NCI-H146 (cell line): ENCODE data around the gene TMEM273.

Experiments used
- DNase-seq: peaks from one replicate; lab custom pipeline; 2025; lab: John Stamatoyannopoulos, UW

The TMEM273 gene

DNA sequence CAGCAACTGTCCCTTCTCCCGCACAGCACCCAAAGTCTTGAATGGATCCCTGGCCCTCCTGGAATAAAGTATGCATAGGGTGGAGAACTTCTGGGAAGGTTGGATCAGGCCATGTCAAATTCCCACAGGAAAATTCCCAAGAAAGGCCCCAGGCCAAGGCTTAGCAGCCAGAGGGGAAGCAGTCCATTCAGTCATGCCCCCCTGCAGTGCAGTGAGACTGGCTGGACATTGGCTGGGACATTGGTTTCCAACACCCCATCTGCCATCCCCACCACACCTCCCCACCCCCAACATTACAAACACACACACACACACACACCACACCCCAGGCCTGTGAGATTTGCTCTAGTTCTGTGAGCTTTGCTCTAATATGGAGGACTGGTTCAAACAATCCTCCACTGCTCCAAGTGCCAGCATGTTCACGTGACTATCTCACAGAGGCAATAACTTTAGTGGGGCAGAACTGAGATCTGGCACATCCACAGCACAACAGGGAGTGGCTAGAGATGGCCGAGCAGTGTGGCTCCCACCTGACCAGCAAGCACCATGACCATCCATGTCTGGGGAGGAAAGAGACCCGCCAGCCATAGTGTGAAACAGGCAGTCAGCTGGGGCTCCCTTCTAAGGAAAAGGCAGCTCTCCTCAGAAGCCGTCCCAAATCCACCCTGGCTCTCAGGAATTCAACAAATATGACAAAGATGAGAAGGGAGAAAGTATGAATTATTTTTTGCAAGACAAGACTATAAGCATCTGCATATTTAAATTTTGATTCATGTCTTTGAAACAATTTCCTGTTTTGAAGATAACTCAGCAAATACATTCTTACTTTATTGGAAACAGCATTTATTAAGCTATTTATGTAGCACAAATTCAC is 47.6 kb downstream of the TMEM273 start:
- DNase-seq = no peak

DNA sequence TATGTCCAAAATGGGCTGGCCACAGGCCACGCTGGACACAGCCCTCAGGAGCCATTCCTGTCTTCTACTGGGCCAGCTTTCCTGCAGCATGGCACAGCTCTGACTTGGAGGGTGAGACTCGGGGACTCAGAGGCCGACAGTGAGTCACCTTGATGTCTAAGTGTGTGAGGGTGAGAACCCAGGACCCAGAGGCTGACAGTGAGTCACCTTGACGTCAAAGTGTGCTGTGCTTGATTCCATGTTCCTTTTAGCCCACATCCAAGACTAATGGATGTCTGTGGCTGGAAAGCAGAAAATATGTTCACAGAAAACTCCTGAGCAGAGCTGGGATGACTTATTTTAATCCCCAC is 48.4 kb downstream of the TMEM273 start:
- no peak for DNase-seq

DNA sequence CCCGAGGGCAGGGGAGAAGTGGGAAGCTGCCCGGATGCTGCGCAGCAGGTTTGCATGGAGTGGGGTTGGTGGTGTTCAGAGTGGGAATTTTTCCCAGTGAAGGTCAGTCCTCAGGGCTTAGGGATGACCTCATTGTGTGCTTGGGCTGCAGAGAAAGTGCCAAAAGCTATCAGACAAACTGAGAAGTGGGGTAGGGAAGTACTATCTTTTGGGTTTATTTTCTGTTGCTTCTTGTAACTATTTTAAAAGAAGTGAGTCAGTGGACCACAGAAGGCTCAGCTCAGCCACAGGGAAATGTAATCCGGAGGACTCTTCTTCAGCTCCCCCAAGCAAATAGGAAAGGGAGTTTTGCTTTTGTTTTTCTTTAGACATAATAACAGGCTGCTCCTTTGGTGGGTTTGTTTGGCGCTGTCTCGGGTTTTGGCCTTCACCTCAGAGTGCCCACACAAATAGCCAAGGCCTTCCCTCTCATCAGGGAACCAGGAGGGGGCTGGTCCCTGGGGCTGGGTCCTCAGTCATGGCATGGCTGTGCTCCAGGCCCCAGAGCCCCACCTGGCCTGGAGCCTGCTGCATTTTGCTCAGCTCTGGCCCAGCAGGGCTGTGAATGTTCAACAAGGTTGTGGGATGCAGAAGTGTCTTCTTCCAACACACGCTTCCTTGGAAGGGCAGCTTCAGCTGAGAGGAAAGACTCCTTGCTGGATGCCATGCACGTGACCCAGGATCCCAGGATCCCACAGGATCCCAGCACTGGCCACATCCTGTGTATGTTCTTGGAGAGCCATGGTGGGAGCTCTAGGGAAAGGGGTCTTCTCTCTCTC is 49.0 kb downstream of the TMEM273 start:
- DNase-seq = no peak

DNA sequence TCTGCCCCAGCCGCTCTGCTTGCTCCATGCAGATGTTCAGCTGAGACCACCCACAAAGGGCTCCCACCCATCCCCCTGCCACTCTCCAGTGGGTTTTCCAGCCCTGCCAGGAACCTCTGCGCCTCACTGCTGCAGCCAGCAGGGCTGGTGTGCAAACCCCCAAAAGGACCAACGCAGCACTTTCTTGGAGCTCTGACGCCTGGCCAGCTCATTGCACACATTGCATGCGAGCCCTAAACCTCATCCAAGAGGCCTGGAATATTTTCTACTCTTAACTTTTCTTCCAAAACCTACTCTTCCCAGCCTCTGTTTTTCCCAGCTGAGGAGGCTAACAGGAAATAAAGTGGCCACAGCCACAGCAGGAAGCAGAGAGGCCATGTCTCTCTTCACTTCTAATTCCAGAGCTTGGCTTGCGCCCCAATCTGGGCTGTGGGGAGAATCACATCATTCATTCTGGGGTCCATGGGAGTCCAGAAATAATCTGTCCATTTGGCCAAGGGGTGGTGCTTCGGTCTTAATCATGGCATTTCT is 49.8 kb downstream of the TMEM273 start:
- DNase-seq = no peak

DNA sequence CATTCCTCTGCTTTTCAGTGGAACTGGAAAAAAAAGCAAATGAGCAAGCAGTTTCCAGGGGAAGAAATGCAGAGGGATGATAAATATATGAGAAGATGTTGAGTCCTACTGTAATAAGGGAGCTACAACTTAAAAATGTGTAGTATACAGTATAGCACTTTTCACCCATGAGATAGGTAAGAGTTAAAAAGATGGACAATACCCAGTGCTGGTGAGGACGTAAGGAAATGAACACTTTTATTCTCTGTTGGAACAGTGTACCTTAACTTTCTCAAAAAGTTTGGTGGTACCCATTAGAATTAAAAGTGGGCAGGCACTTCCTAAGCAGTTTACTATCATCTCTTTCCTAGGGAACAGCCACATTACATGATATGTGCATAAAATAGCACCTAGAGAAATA is 51.7 kb downstream of the TMEM273 start:
- no peak for DNase-seq

DNA sequence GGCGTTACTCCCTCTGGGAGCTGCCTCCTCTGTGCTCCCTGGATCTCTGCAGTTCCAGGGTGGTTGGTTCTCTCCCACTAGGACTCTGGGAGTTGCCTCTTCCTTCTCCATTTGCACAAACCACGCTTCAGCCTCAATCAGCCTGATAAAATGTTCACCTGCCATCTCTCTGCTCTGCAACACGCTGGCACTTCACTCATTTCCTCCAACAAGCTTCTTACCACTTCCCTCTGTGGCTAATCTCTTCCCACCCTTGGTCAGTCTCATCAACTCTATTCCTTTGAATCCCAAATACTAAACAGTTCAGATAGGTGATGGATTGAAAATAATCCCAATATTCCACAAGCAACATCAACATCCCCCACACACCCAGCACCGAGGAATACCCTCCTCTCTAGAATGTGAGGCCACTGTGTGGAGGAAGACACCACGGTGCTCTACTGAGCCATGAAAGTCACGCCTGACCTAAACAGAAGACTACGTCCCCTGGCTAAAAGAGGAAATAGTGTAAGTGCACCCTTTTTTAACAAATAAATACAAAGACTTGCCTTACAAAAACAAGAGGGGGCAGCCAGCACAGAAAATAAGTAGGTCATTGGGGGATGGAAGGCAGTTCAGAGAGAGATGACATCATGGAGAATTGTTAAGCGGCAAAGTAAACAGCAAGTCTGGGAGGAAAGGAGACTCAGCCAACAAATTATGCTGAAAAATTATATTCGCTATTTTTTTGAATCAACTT is 52.4 kb downstream of the TMEM273 start:
- DNase-seq = no peak

DNA sequence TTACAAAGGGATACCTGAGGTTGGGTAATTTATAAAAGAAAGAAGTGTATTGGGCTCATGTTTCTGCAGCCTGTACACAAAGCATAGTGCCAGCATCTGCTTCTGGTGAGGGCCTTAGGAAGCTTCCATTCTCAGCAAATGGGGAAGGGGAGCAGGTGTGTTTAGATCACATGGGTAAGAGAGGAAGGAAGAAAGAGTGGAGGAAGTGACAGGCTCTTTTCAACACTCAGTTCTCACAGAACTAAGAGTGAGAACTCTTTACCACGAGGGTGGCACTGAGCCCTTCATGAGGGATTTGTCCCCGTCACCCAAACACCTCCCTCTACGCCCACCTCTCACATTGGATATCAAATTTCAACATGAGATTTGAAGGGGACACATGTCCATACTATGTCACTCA is 53.9 kb downstream of the TMEM273 start:
- DNase-seq = no peak

DNA sequence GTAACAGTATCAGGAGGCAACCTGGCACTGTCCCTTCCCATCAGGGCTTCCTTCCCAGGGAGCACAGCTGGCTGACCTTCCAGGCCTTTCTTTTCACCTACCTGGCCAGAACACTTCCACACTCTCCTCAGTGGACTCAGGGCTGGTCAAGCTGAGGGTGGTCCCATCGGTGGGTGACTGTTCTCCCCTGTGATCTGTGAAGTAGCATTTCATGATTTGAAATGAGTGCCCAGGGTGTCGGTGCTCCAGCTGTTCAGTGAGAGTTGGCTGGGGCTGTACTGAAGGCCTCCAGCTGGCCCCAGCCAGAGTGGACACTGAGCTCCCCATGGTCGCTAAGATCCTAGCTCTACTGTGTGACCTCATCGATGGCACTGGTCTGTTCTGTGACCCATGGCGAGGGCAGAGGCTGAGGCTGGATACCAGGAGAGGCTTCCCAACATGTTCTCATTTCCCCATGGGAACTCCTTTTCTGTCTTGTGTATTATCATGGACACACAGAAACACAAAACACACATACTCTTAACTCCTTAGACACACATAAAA is 54.4 kb downstream of the TMEM273 start, which contains the start of gene FAM170B:
Gene FAM170B (minus strand): TSS at position 316 of the 543 bp plus-strand sequence. CDS start 103 bp downstream, at position 213.
- no peak for DNase-seq

DNA sequence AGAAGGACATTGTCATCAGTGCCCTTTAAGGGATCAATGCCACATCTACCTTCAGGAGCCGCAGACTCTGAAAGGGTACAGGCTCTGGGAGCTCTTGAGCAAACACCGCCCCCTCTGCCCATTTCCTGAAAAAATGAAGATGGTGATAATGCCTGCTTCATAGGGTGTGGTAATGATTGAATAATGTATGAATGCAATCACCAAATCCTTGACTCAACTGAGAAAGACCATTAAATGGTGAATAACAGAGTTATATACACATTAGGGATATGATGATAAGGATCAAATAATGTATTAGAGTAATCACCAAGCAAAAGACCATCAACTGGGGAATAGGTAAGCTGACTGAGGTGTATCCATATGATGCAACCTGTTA is 55.8 kb downstream of the TMEM273 start:
- DNase-seq = no peak

DNA sequence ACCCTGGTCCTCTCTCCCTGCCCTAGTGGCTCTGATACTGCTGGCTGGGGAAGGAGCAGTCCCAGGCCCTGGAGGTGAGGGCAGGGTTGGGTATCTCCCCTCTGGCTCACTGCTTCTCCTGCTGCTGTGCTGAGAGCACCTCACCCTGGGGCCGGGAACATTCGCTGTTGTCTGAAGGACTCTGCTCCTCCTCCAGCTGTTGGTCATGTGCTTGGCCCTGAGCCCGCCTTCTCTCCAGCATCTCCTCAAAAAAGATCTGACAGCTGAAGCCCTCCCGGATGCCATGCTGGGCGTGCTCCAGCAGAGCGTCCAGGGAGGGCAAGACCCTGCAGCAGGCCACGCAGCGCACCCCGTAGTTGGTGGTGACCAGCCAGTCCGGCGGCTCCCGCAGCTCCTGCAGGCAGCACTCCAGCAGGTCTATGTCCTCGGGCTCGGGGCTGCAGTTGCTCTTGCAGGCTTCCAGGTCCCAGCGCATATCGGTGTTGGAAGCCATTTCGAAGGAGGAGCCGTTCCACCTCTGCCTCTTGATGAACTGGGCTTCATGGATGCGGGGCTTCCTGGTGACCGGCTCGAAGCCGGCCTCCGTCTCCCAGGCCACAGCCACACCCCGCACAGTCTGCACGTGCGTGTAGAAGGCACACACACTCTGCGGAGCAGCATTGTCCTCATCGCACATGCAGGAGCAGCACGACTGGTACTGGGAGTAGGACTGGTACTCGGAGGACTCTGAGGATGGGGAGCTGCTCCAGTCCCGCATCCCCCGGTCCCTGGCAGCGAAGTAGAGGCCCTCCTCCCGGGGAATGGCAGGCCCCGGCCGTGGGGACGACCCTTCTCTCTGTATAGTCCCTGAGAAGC is 56.5 kb downstream of the TMEM273 start:
- no peak for DNase-seq

DNA sequence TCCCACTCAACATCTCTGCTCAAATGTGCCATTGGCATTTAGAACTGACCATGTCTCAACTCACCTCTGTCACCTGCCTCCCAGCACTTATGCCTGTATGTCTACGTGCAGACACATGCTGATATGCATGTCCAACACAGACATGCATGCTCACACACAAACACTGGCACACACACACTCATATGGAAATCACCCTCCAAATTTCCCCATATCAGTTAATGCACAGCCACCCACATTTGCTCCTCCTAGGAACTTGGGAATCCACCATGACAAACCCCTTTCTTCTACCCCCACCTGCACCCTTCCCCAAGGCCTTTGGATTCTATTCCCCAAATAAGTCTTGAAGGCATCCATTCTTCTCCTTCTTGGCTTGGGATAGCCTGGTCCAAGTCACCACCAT is 58.8 kb downstream of the TMEM273 start:
- DNase-seq = no peak

DNA sequence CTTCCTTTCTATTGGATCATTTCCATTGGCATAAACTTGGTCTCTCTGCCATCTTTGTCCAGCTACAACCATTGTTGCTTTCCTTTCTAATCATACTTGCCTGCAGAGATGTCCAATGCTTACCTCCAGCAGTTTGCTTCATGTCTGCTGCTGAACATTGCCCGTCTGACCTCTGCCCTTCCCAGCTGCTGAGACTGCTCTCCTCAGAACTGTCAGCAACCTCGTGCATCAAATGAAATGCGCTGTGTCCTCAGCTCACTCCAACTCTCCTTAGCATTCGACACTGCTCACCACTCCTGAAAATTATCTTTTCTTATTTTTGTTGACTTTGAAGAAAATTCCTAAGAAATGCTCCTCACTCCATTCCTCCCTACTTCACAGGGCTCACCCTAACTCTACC is 59.3 kb downstream of the TMEM273 start:
- no peak for DNase-seq

DNA sequence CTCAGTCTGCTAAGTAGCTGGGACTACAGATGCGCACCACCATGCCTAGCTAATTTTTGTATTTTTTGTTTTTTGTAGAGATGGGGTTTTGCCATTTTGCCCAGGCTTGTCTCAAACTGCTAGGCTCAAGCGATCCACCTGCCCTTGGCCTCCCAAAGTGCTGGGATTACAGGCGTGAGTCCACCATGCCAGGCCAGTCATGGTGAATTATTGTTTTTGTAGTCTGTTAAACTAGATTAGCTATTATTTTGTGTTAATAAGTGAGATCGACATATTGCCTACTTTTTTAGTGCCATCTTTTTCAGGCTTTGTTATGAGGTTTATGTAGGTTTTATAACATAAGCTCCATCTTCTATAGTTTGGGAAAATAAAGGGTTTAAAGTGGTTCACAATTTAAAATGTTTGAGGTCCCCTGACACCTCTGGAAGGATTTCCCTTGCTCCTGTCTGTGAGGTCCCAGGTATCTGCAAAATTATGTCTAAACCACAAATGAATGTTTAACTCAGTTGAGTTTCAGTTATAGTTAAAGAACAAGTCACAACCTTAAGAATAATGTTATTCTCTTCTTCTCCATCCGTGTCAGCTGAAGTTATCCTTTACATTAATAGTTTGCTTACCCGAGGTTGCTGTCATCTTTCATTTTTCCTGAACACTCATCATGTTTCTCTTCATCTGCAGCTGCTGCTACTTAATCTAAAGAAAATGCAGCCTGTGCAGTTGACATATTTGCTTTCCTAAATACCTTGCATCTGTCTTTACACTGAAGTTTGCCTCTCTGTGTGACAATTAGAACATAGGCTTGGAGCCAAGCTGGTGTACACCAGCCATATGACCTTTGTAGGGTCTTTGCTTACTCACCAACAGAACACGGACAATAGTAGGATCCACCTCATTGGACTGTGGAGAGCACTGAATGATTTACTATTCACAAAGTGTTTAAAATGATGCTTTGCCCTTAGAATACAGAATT is 63.9 kb downstream of the TMEM273 start:
- DNase-seq = peak; percentile 81

DNA sequence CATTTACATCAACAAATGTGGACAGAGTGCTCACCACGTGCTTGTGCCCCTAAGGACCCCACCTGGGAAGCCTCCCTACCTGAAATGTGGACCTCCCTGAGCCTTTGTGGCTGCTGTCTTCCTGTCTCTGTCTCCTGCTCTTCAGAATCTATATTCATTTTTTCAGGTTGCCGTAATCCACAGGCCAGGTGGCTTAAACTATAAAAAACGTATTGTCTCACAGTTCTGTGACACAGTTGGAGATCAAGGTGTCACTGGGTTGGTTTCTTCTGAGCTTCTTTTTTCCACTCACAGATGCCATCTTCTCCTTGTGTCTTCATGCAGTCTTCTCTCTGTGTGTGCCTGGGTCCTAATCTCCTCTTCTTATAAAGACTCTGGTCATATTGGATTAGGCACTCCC is 67.3 kb downstream of the TMEM273 start:
- no peak for DNase-seq

DNA sequence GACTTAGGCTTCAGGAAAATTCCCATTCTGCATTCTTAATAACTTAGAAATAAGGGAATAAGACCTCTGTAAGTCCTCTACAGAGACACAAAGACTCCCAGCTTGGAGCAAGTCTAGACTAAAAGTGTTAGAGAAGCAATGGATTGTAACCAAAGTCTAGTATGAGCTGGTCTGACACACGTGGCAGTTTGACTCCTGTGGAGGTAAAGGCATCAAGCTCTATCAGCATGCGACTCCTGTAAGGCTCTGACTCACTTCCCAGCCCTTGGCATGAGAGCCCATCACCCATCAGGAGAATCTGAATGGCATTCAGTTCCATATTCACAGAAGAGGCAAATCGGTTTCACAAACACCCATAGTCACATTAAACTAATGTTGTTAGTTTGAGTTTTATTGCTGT is 68.4 kb downstream of the TMEM273 start:
- DNase-seq = no peak

DNA sequence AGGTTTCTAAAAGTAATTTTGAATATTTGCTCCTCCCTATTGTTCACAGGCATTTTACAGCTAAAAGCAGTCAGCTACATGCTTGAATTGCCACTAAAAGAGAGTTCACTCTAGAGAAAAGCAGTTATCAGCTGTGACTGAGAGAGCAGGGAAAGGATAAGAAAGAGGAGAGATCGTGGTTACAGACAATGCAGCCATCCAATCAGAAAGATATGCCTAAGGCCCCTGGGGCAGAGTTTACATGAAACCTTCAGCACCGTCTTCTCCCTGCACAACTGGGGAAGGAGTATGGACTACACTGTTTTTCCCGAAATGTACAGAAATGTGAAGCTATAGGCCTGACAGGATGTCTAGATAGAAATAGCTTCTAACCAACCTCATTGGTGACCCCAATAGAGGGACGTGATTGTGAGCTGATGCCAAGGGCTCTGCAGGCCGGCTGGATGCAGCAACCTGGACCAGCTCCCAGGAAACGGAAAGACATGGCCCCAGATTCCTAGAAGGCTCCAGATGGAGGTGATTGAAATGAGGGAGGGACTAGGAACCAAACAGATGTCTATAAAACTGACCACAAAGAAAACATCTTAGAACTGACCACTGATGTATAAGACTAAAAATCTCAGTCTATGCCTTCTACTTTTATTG is 69.6 kb downstream of the TMEM273 start:
- no peak for DNase-seq

DNA sequence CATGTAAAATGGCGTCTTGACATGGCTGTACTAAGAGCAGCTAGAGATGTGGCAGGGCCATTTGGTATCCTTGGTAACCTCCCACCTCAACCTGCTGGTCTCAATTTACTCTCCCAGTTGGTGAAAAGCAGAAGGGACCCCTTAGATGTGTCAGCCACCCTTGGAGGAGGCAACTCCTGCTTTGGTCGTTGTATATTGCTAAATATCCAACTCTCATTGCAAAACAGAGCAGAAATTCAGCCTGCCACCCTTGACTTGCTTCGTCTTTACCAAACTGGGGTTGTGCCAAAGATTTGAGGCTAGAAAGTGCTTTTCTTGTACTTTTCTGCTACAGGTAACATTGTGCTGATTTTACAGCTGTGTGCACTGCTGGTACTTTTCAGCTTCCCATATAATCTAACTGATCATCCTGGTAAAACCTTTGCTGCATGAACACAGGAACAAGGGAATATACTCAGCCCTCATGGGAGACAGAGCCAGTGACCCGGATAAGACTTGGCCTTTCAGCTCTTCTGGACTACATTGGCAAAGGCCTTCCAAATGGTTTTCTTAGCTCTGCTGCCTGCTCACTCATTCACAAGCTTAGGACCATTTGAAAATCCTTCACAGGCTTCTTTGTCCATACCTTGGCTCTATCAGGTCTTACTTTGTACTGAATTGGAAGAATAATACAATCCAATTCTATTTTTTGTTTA is 70.7 kb downstream of the TMEM273 start:
- DNase-seq = no peak

DNA sequence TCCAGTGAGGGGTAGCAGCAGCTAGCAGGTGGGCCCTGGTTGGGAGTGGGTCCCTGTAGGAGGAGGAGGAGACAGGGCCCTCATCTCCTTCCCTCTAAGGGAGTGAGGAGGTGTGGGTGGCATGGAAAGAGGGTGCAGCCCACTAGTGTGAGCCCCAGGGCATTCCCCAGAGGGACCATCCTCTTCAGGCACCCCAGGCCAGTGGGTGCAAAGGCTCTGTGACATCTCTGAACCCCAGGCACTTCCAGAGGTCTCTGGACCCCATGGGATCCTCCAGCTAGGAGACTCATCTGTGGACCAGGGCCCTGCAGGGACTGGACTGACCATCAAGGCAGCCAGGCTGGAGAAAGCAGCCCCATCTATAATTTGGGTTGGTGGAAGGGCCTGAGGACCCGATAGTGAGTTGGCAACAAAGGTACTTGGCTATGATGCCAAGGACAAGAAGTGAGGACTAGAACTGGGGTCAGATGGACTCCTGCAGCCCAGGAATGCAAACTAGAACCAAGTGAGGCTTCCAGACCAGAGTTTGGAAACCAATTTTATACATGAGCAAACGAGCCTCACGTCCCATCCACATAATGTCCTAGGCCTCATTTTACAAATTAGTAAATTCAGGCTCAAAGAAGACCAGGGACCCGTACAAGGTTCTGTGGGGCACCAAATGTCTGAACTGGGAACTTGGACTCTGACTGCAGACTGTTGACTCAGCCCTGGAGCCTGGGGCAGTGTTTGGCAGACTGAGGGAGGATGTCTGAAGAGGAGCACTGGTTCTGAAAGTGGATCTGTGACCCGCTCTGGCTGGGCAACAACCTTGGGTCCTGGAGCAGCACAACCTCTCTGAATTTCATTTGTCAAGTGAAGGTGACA is 71.4 kb downstream of the TMEM273 start:
- no peak for DNase-seq
